Cardiac muscle cell (in vitro differentiated cells and primary cell): Measurements from ENCODE around the gene NECTIN1. TPM values are rescaled to one million over a fixed set of nuclear protein-coding genes. Genes with fewer than 3 reads are reported as not detected.

Experiments used
- DNase-seq, 2 donors: peaks; one replicate each; pipeline versions ENCODE4 v3.0.0 to v3.0.0-alpha.2; 2010 to 2017; ENCODE audit warnings: low read depth in 1 of 2, low spot score in 1 of 2
- H3K27ac ChIP-seq: fragments of 200-600 bp; sonication (generic); 2 replicates; pipeline ENCODE4 v1.5.1; 2016
- H3K27me3 ChIP-seq: fragments of 200-600 bp; sonication (generic); 2 replicates; pipeline ENCODE4 v1.6.0; 2016; ENCODE audit warnings: control low read depth
- H3K36me3 ChIP-seq: fragments of 200-600 bp; sonication (generic); 2 replicates; pipeline ENCODE4 v1.5.1; 2016; ENCODE audit warnings: control low read depth
- H3K4me1 ChIP-seq: fragments of 200-600 bp; sonication (generic); 2 replicates; pipeline ENCODE4 v1.8.1; 2017; ENCODE audit warnings: low read depth, mild to moderate bottlenecking, mixed run types
- H3K4me3 ChIP-seq: fragments of 200-600 bp; sonication (generic); 2 replicates; pipeline ENCODE4 v1.5.1; 2016; ENCODE audit warnings: mild to moderate bottlenecking
- H3K9me3 ChIP-seq: fragments of 200-600 bp; sonication (generic); 2 replicates; pipeline ENCODE4 v1.5.1; 2017; ENCODE audit warnings: low read depth, mild to moderate bottlenecking, control low read depth
- CTCF ChIP-seq: IDR thresholded peaks from 2 replicates; pipeline ENCODE4 v1.5.1; 2012; ENCODE audit warnings: low read depth, mild to moderate bottlenecking, low read length
- polyA plus RNA-seq: library from polyadenylated mRNA; unstranded; fragments of >200 nt; fragmentation: Nextera tagmentation; extraction: Ambion mirVana; gene quantifications from 2 replicates; pipeline ENCODE4 v1.2.1, GENCODE V29; 2016
- total RNA-seq: library from RNA; depleted of rRNA; stranded (reverse); fragments of >200 nt; gene quantifications from 2 replicates; pipeline ENCODE4 v1.2.3, GENCODE V29; 2016

The NECTIN1 gene
- total and polyA plus RNA-seq, 2 experiments from 2014 or later = 5.2 to 9.1 TPM

- Histone ChIP-seq H3K36me3 (no peaks in the 10 kb centered on the region), H3K4me3 (no peak overlapping the region), H3K9me3 (no peaks in the 10 kb centered on the region), H3K27ac (no peak overlapping the region), H3K4me1 (peaks cover 16% of the 10 kb centered on the region), H3K27me3 (no peaks in the 10 kb centered on the region)
- TF ChIP-seq CTCF = no peak
- DNase-seq = peak in 1 of 2 donors; percentile 48
Measured at GRCh38 chr11:119680541-119681360, 48.2 kb downstream of the NECTIN1 start.

- H3K4me1 ChIP-seq = peaks cover 11% of the 10 kb centered on the region
- H3K27me3 ChIP-seq = no peaks in the 10 kb centered on the region
- H3K27ac ChIP-seq = no peak overlapping the region
- no peak overlapping the region for H3K4me3 ChIP-seq
- H3K9me3 ChIP-seq = no peaks in the 10 kb centered on the region
- DNase-seq = no peak
- H3K36me3 ChIP-seq = no peaks in the 10 kb centered on the region
- no peak for TF ChIP-seq CTCF
Measured at GRCh38 chr11:119679346-119679745, 49.7 kb downstream of the NECTIN1 start.

- H3K4me1 ChIP-seq = peaks cover 9% of the 10 kb centered on the region
- no peaks in the 10 kb centered on the region for H3K36me3 ChIP-seq
- no peak overlapping the region for H3K27ac ChIP-seq
- no peaks in the 10 kb centered on the region for H3K27me3 ChIP-seq
- DNase-seq = no peak
- TF ChIP-seq CTCF = no peak
- H3K4me3 ChIP-seq = no peak overlapping the region
- H3K9me3 ChIP-seq = no peaks in the 10 kb centered on the region
Measured at GRCh38 chr11:119678351-119678750, 50.6 kb downstream of the NECTIN1 start.

- no peak for DNase-seq
- Histone ChIP-seq H3K36me3 (no peaks in the 10 kb centered on the region), H3K9me3 (no peaks in the 10 kb centered on the region), H3K4me1 (peaks cover 8% of the 10 kb centered on the region), H3K4me3 (no peak overlapping the region), H3K27ac (no peak overlapping the region), H3K27me3 (no peaks in the 10 kb centered on the region)
- TF ChIP-seq CTCF = no peak
Measured at GRCh38 chr11:119677840-119678239, 51.2 kb downstream of the NECTIN1 start.

- Histone ChIP-seq H3K27ac (no peak overlapping the region), H3K4me1 (no peaks in the 10 kb centered on the region), H3K9me3 (no peaks in the 10 kb centered on the region), H3K4me3 (no peak overlapping the region), H3K27me3 (no peaks in the 10 kb centered on the region), H3K36me3 (no peaks in the 10 kb centered on the region)
- DNase-seq = peak in 1 of 2 donors; percentile 19
- TF ChIP-seq CTCF = no peak
Measured at GRCh38 chr11:119676461-119677020, 52.5 kb downstream of the NECTIN1 start.
